H1 (cell line): ENCODE measurements around the gene APP. TPM values are rescaled to one million over a fixed set of nuclear protein-coding genes. Genes with fewer than 3 reads are reported as not detected.

Experiments
- CTCF ChIA-PET: fragments of 300-600 bp; sonication (Branson Sonifier 250); formaldehyde crosslinking; loops from one replicate; lab custom pipeline; 2021; ENCODE audit not compliant: partially characterized antibody; lab: Charles Lee
- POLR2A ChIA-PET: fragments of 300-600 bp; sonication (Branson Sonifier 250); formaldehyde crosslinking; loops from one replicate; lab custom pipeline; 2021; ENCODE audit warnings: inconsistent platforms; ENCODE audit not compliant: partially characterized antibody; lab: Charles Lee
- DNase-seq, 2 experiments: peaks; one replicate each; pipeline versions ENCODE4 v3.0.0 to v3.0.0-alpha.2; 2010 to 2022; ENCODE audit warnings: low spot score in 2 of 2, low read depth in 1 of 2, mixed read lengths in 1 of 2
- FAIRE-seq: peaks from 2 replicates; lab custom pipeline; 2011; peaks lifted over from hg19 to GRCh38; lab: Jason Lieb, UNC
- H2AFZ ChIP-seq: 2 replicates; pipeline ENCODE4 v1.8.1; 2012; ENCODE audit warnings: low read length, inconsistent platforms
- H2AK5ac ChIP-seq: 2 replicates; pipeline ENCODE4 v1.6.1; 2013; ENCODE audit warnings: low read depth, low read length
- H2BK120ac ChIP-seq: replicated peaks from 2 replicates; pipeline ENCODE3; 2013; ENCODE audit warnings: low read depth, low read length, inconsistent platforms
- H2BK12ac ChIP-seq: 2 replicates; pipeline ENCODE4 v1.6.1; 2013; ENCODE audit warnings: low read depth, low read length
- H2BK15ac ChIP-seq: 2 replicates; pipeline ENCODE4 v1.6.1; 2013; ENCODE audit warnings: low read length
- H2BK20ac ChIP-seq: 2 replicates; pipeline ENCODE4 v1.6.1; 2013; ENCODE audit warnings: low read length
- H2BK5ac ChIP-seq: 2 replicates; pipeline ENCODE4 v1.6.1; 2013; ENCODE audit warnings: low read depth, low read length
- H3K14ac ChIP-seq: 2 replicates; pipeline ENCODE4 v1.6.1; 2013; ENCODE audit warnings: inconsistent platforms; ENCODE audit not compliant: insufficient read length
- H3K18ac ChIP-seq: 2 replicates; pipeline ENCODE4 v1.6.1; 2013; ENCODE audit warnings: low read length; ENCODE audit errors: extremely low read depth
- H3K23ac ChIP-seq: 2 replicates; pipeline ENCODE4 v1.6.1; 2013; ENCODE audit warnings: inconsistent platforms; ENCODE audit not compliant: insufficient read length
- H3K23me2 ChIP-seq: 2 replicates; pipeline ENCODE4 v1.6.1; 2013; ENCODE audit warnings: low read depth, low read length
- H3K27ac ChIP-seq: 2 replicates; pipeline ENCODE4 v1.6.1; 2011; ENCODE audit warnings: low read depth, low read length, inconsistent platforms
- H3K27me3 ChIP-seq, 4 experiments: replicated peaks in 1 of 4; 1 replicate in 1 of 4; 2 replicates in 3 of 4; pipeline versions ENCODE4 v1.6.1 to v1.8.1; 2011 to 2013; ENCODE audit warnings: low read length in 3 of 4, mild to moderate bottlenecking in 3 of 4, inconsistent platforms in 2 of 4, mixed read lengths in 2 of 4, moderate library complexity in 1 of 4; ENCODE audit not compliant: control insufficient read depth in 3 of 4, insufficient read depth in 3 of 4; ENCODE audit errors: extremely low read depth in 1 of 4
- H3K36me3 ChIP-seq, 4 experiments: 2 replicates each; pipeline versions ENCODE4 v1.6.1 to v1.8.1; 2011 to 2013; ENCODE audit warnings: mild to moderate bottlenecking in 4 of 4, low read length in 3 of 4, moderate library complexity in 2 of 4, control low read depth in 1 of 4, inconsistent platforms in 1 of 4; ENCODE audit not compliant: insufficient read depth in 4 of 4, control insufficient read depth in 2 of 4
- H3K4ac ChIP-seq: replicated peaks from 2 replicates; pipeline ENCODE3; 2013; ENCODE audit warnings: low read length, low read depth, mixed read lengths, inconsistent platforms; ENCODE audit not compliant: insufficient read length
- H3K4me1 ChIP-seq, 4 experiments: replicated peaks in 1 of 4; 1 replicate in 1 of 4; 2 replicates in 3 of 4; pipeline versions ENCODE4 v1.6.1 to v1.8.1; 2011 to 2013; ENCODE audit warnings: low read length in 3 of 4, inconsistent platforms in 2 of 4, mixed read lengths in 1 of 4; ENCODE audit not compliant: insufficient read depth in 4 of 4, control insufficient read depth in 3 of 4
- H3K4me2 ChIP-seq, 2 experiments: 2 replicates each; pipeline versions ENCODE4 v1.6.1 to v1.8.1; 2011 to 2013; ENCODE audit warnings: low read depth in 2 of 2, low read length in 2 of 2, control low read depth in 1 of 2, inconsistent platforms in 1 of 2, mild to moderate bottlenecking in 1 of 2; ENCODE audit not compliant: insufficient read depth in 1 of 2
- H3K4me3 ChIP-seq, 4 experiments: fragments of 200-600, 300-600 bp in 1 of 4; sonication (generic), shearing (Covaris generic), sonication (Bioruptor Twin) in 1 of 4; 2 replicates each; pipeline versions ENCODE4 v1.5.1 to v1.8.1; 2011 to 2016; ENCODE audit warnings: low read length in 4 of 4, low read depth in 3 of 4, control low read depth in 2 of 4, inconsistent platforms in 2 of 4, mild to moderate bottlenecking in 2 of 4, mixed read lengths in 1 of 4, moderate library complexity in 1 of 4; ENCODE audit not compliant: insufficient read depth in 2 of 4; ENCODE audit errors: extremely low read depth in 1 of 4
- H3K56ac ChIP-seq: replicated peaks from 2 replicates; pipeline ENCODE3; 2013; ENCODE audit warnings: low read depth, mild to moderate bottlenecking, mixed read lengths, low read length, inconsistent platforms; ENCODE audit not compliant: insufficient read length
- H3K79me1 ChIP-seq: 2 replicates; pipeline ENCODE4 v1.6.1; 2013; ENCODE audit warnings: low read depth, low read length, control low read depth
- H3K79me2 ChIP-seq, 2 experiments: 2 replicates each; pipeline versions ENCODE4 v1.6.1 to v1.8.1; 2012 to 2013; ENCODE audit warnings: low read length in 2 of 2, mild to moderate bottlenecking in 2 of 2, inconsistent platforms in 1 of 2; ENCODE audit not compliant: insufficient read depth in 2 of 2, control insufficient read depth in 1 of 2
- H3K9ac ChIP-seq, 4 experiments: replicated peaks in 1 of 4; 1 replicate in 1 of 4; 2 replicates in 3 of 4; pipeline versions ENCODE4 v1.6.1 to v1.8.1; 2011 to 2013; ENCODE audit warnings: low read depth in 3 of 4, low read length in 3 of 4, control low read depth in 2 of 4, mild to moderate bottlenecking in 2 of 4, moderate library complexity in 2 of 4, inconsistent platforms in 1 of 4; ENCODE audit errors: extremely low read depth in 1 of 4
- H3K9me3 ChIP-seq, 2 experiments: 2 replicates each; pipeline versions ENCODE4 v1.6.1 to v1.8.1; 2012 to 2013; ENCODE audit warnings: mild to moderate bottlenecking in 2 of 2, moderate library complexity in 2 of 2, control low read depth in 1 of 2, inconsistent platforms in 1 of 2, low read depth in 1 of 2, low read length in 1 of 2, mixed read lengths in 1 of 2; ENCODE audit not compliant: insufficient read depth in 2 of 2
- H4K20me1 ChIP-seq, 2 experiments: replicated peaks in 1 of 2; 2 replicates each; pipeline versions ENCODE3 to v1.8.1; 2011 to 2013; ENCODE audit warnings: inconsistent platforms in 2 of 2, low read length in 2 of 2, mild to moderate bottlenecking in 1 of 2; ENCODE audit not compliant: insufficient read depth in 2 of 2, control insufficient read depth in 1 of 2
- H4K5ac ChIP-seq: 2 replicates; pipeline ENCODE4 v1.6.1; 2013; ENCODE audit warnings: low read length, low read depth, mixed read lengths, inconsistent platforms; ENCODE audit not compliant: insufficient read length
- H4K8ac ChIP-seq: 2 replicates; pipeline ENCODE4 v1.8.0; 2013; ENCODE audit warnings: mild to moderate bottlenecking, moderate library complexity, low read length, inconsistent platforms; ENCODE audit not compliant: insufficient read depth; ENCODE audit errors: extremely low read depth
- H4K91ac ChIP-seq: replicated peaks from 2 replicates; pipeline ENCODE3; 2013; ENCODE audit warnings: low read length, mixed read lengths, inconsistent platforms; ENCODE audit not compliant: insufficient read length
- BACH1 ChIP-seq: IDR thresholded peaks from 2 replicates; pipeline ENCODE4 v1.6.1; 2012; ENCODE audit warnings: low read length, improper control_type of control experiment
- CHD1 ChIP-seq: IDR thresholded peaks from 2 replicates; pipeline ENCODE4 v1.6.1; 2012; ENCODE audit warnings: low read depth, low read length, improper control_type of control experiment
- FOSL1 ChIP-seq: IDR thresholded peaks from 2 replicates; pipeline ENCODE4 v1.6.1; 2011; ENCODE audit warnings: mild to moderate bottlenecking, low read depth, low read length, moderate library complexity; ENCODE audit not compliant: insufficient read depth
- HDAC6 ChIP-seq: IDR thresholded peaks from one replicate; pipeline ENCODE4 v1.7.1; 2012; ENCODE audit warnings: low read depth, mild to moderate bottlenecking, inconsistent platforms, low read length, moderate library complexity
- POU5F1 ChIP-seq: IDR thresholded peaks from 2 replicates; pipeline ENCODE4 v1.6.1; 2011; ENCODE audit warnings: low read depth, mild to moderate bottlenecking, low read length, moderate library complexity
- RBBP5 ChIP-seq: IDR thresholded peaks from 2 replicates; pipeline ENCODE4 v1.7.1; 2012; ENCODE audit warnings: low read depth, mild to moderate bottlenecking, inconsistent platforms, low read length, moderate library complexity, borderline replicate concordance
- RFX5 ChIP-seq: IDR thresholded peaks from 2 replicates; pipeline ENCODE4 v1.6.1; 2011; ENCODE audit warnings: low read depth, low read length, improper control_type of control experiment, borderline replicate concordance
- SP4 ChIP-seq: IDR thresholded peaks from 2 replicates; pipeline ENCODE4 v1.6.1; 2012; ENCODE audit warnings: low read length, inconsistent platforms
- SRF ChIP-seq: IDR thresholded peaks from 2 replicates; pipeline ENCODE4 v1.6.1; 2011; ENCODE audit warnings: mild to moderate bottlenecking, low read depth, low read length, moderate library complexity
- WGBS, 2 experiments: shearing (Covaris generic) in 1 of 2; methylation state at CpG; one replicate each; pipeline versions ENCODE4 v1.1.6 to v1.1.7; 2013 to 2015; ENCODE audit warnings: low lambda C conversion rate in 2 of 2, mixed read lengths in 2 of 2, inconsistent platforms in 1 of 2, low coverage in 1 of 2, missing lambda C conversion rate in 1 of 2; ENCODE audit not compliant: insufficient replicate concordance in 2 of 2, insufficient coverage in 1 of 2, insufficient read length in 1 of 2; ENCODE audit errors: extremely low coverage in 1 of 2, missing lambda C conversion rate in 1 of 2; 5-methylcytosine and 5-hydroxymethylcytosine counted together
- polyA plus RNA-seq, 7 experiments: library from polyadenylated mRNA; depleted of rRNA in 3 of 7; stranded (reverse) in 5 of 7; unstranded in 2 of 7; fragments of >200 nt in 5 of 7; fragments of 200-250 nt in 2 of 7; gene quantifications; 1 replicate in 5 of 7; 2 replicates in 1 of 7; 4 replicates in 1 of 7; pipeline versions ENCODE4 v1.2.1 to v1.2.3, GENCODE V29; 2011 to 2013; ENCODE audit warnings: missing spikeins in 2 of 7, mixed read lengths in 2 of 7
- total RNA-seq: library from RNA; stranded (reverse); fragmentation: NEBNext Ultra II Directional; extraction: Animal tissue kit (Norgen Biotek cat#: 25700); gene quantifications from 2 replicates; pipeline ENCODE4 v1.2.1, GENCODE V29; 2021
- TF ChIP-seq, protein P1 (sequence below): IDR thresholded peaks from 2 replicates; pipeline ENCODE4 v1.6.1; 2012; ENCODE audit warnings: low read length, inconsistent platforms
- TF ChIP-seq, protein P2 (sequence below), 3 experiments: IDR thresholded peaks; 1 replicate in 2 of 3; 2 replicates in 1 of 3; pipeline versions ENCODE4 v1.5.1 to v1.6.1; 2011; ENCODE audit warnings: low read length in 3 of 3, mild to moderate bottlenecking in 3 of 3, inconsistent platforms in 2 of 3, low read depth in 1 of 3, moderate library complexity in 1 of 3; ENCODE audit not compliant: insufficient read depth in 1 of 3; ENCODE audit errors: control extremely low read depth in 1 of 3

APP gene
- total and polyA plus RNA-seq, 2 of the 8 experiments (the other 6 are each of a cell fraction or from before 2014, with no cell fraction given), result 375 to 551 TPM

DNA sequence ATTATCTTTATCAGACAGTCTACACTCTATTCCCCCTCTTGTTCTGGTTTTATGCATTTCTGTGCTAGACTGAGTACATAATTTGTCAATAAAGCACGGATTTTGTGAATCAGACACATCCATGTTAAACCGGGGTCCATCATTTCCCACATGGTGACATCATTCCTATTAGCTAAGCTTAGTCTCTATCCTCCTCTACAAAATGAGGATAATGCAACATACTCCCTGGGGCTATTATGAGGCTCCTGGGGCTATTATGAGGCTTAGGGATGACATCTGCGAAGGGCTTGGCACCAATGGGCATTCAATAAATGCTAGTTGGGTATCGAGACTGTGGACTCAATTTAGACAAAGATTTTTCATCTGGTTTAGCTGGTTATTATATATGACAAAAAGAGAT, 25.1 kb upstream of the APP start:
- 98% methylated on average over 4 of the region's 4 CpGs; no CpG with 5 or more reads in 1 of the 2 experiments for WGBS, 2 experiments
- Histone ChIP-seq H4K91ac (no peak overlapping the region), H3K56ac (no peak overlapping the region), H3K79me1 (no peaks in the 10 kb centered on the region), H4K5ac (no peak overlapping the region), H3K27ac (no peak overlapping the region), H4K20me1 (no peaks in the 10 kb centered on the region), H3K4me1 (no peaks in the 10 kb centered on the region), H3K14ac (no peak overlapping the region), H3K9me3 (no peaks in the 10 kb centered on the region), H2AFZ (no peak overlapping the region), H2AK5ac (no peak overlapping the region), H3K4ac (no peak overlapping the region), H3K36me3 (no peaks in the 10 kb centered on the region), H3K79me2 (no peaks in the 10 kb centered on the region), H3K4me3 (no peak overlapping the region), H2BK5ac (no peak overlapping the region), H3K23me2 (no peaks in the 10 kb centered on the region; the same call in 1 of the 2 replicates), H3K23ac (no peak overlapping the region), H3K27me3 (no peaks in the 10 kb centered on the region), H3K18ac (no peak overlapping the region), H2BK12ac (no peak overlapping the region), H2BK120ac (no peak overlapping the region), H2BK20ac (no peak overlapping the region), H2BK15ac (no peak overlapping the region), H4K8ac (no peak overlapping the region), H3K4me2 (no peak overlapping the region), H3K9ac (no peak overlapping the region)
- no peak for FAIRE-seq
- ChIA-PET POLR2A (no interaction called here), CTCF (interaction anchor here (1.1 kb wide), 2 partner anchors 15 to 25 kb away, joined by 3 read pairs; no protein-coding TSS in a partner anchor)
- DNase-seq, result no peak
- TF ChIP-seq SRF (no peak), POU5F1 (no peak), RFX5 (no peak), RBBP5 (no peak), HDAC6 (no peak), CHD1 (no peak), BACH1 (no peak), SP4 (no peak), FOSL1 (no peak)
- TF ChIP-seq, protein P1, sequence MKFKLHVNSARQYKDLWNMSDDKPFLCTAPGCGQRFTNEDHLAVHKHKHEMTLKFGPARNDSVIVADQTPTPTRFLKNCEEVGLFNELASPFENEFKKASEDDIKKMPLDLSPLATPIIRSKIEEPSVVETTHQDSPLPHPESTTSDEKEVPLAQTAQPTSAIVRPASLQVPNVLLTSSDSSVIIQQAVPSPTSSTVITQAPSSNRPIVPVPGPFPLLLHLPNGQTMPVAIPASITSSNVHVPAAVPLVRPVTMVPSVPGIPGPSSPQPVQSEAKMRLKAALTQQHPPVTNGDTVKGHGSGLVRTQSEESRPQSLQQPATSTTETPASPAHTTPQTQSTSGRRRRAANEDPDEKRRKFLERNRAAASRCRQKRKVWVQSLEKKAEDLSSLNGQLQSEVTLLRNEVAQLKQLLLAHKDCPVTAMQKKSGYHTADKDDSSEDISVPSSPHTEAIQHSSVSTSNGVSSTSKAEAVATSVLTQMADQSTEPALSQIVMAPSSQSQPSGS, result no peak
- TF ChIP-seq, protein P2, sequence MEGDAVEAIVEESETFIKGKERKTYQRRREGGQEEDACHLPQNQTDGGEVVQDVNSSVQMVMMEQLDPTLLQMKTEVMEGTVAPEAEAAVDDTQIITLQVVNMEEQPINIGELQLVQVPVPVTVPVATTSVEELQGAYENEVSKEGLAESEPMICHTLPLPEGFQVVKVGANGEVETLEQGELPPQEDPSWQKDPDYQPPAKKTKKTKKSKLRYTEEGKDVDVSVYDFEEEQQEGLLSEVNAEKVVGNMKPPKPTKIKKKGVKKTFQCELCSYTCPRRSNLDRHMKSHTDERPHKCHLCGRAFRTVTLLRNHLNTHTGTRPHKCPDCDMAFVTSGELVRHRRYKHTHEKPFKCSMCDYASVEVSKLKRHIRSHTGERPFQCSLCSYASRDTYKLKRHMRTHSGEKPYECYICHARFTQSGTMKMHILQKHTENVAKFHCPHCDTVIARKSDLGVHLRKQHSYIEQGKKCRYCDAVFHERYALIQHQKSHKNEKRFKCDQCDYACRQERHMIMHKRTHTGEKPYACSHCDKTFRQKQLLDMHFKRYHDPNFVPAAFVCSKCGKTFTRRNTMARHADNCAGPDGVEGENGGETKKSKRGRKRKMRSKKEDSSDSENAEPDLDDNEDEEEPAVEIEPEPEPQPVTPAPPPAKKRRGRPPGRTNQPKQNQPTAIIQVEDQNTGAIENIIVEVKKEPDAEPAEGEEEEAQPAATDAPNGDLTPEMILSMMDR (IDR thresholded peaks at IDR 0.05; ENCODE audit: control extremely low read depth in 1 of 3, insufficient read depth in 1 of 3, low read depth in 1 of 3, low read length in 3 of 3), result no peak
